Mucosa of gallbladder (tissue), 1 donor: ENCODE results near the gene EEF2. TPM values are rescaled to one million over a fixed set of nuclear protein-coding genes. Genes with fewer than 3 reads are reported as not detected.

Experiments used
- DNase-seq: peaks from one replicate; pipeline ENCODE4 v3.0.0-alpha.2; 2020; ENCODE audit warnings: low spot score
- total RNA-seq: library from RNA; stranded (reverse); gene quantifications from one replicate; pipeline ENCODE4 v1.2.1, GENCODE V29; 2021
- donor health status: DM: no; HTN: no; CAD: no.

The EEF2 gene
- total RNA-seq, result 2,245 TPM

DNA sequence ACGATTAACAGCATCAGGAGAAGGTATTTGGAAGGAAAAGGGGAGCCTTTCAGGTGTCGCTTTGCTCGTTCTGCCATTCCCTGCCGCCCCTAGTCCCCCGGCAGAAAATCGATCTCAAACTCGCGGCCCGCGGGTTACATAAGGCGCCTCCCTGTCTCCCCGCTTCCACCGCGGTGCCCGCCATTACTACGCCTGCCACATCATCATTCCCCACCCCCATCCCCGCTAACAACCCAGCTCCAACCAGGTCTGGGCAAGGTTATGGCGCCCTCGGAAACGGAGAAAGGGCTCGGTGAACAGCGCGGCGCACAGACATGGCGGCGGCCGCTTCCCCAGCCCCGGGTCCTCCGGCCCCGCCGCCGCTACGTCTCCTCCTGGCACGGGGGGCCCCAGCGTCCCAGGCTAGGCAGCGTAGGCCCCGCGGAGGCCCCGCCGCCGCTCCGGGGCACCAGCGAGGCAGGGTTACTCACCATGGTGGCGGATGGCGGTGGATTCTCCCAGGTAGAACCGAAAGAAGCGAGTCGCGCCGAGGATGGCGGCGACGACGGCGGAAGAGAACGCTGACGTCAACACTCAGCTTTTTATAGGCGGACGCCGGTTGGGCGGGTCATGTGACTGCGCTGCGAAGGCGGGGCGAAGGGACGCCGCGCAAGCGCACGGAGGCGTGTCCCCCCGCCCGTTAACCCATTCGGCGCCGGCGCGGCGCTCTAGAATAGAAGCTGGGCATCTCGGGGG is at the start of gene EEF2:
Gene EEF2 (minus strand): TSS at position 556 of the 735 bp plus-strand sequence. CDS start 83 bp downstream, at position 473.
- peak; percentile 92 for DNase-seq

DNA sequence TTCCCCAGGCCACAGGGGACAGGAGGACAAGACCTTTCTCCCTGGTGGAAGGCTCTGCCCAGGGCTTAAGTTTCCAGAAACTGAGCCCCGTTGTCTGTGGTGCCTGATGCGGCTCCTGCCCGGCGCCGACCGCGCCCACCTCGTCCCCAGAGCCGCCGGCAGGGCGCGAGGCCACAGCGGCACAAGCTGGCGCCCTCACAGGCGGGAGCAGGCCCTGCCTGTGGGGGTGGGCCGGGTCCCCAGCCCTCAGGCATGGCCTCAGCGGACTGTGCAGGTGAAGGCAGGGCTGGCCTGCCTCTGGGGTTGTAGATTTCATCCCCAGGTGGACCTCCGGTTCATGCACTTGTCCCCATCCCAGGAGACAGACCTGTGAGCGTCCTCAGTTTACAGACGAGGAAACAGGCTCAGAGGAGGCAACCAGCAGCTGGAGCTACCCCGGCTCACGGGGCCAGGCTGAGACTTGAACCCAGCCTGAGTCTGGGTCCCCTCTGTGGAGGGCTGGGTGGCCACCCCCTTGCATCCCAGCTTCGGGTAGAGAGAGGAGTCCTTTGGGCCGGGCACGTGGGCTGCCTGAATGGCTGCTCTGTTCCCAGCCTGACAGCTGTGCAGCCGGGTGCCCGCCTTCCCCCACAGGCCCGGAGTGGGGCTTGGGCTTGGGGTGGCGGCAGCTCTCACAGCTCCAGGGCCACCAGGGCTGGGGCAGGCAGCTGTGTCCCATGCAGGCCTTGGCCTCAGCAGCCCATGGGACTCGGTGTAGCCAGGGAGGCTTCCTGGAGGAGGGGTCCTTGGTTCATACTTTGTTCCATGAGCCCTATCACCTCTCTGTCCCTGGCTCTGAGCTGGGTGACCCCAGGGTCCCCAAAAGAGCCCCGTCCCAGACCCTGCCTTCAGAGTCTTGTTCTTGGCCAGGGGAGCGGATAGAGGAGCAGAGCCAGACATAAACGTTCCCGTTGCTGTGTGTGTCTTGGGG is 49.1 kb upstream of the EEF2 start:
- no peak for DNase-seq

DNA sequence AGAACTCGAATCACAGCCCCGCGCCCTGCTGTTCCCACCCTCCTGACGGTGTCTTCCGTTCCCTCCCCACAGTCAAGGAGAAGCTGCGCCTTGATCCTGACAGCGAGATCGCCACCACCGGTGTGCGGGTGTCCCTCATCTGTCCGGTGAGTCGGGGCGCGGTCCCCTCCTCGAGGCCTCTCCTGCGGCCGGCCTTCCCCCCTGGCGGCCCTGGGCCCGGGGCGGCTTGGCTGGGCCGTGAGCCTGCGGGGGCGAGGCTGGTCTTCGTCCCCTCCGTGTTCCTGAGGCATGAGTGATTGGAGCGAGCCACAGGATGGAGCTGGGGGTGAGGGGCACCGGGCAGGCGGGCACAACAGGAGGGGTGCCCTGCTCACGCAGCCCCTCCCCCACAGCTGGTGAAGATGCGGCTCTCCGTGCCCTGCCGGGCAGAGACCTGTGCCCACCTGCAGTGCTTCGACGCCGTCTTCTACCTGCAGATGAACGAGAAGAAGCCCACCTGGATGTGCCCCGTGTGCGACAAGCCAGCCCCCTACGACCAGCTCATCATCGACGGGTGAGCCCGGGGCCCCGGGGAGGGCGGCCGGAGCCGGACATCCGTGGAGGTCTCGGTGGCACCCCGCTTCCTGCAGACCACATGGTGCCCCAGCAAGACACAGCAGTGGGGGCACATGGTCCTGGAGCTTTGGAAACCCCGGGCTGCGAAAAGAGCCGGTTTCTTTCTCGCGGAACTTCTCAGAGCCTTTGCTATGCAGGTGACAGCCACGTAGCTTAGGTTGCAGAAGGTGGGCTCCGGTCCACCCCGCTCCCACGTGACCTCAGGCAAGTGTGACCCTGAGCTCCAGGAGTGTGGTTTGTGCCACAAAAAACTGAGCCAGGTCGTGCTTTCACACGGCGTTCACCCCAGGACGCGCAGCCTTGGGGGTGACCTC is 48.0 kb upstream of the EEF2 start:
- DNase-seq, result no peak

GRCh38 chr19:4032436-4032835 is 47.2 kb upstream of the EEF2 start:
- no peak for DNase-seq

GRCh38 chr19:4031420-4031819 is 46.2 kb upstream of the EEF2 start:
- no peak for DNase-seq

DNA sequence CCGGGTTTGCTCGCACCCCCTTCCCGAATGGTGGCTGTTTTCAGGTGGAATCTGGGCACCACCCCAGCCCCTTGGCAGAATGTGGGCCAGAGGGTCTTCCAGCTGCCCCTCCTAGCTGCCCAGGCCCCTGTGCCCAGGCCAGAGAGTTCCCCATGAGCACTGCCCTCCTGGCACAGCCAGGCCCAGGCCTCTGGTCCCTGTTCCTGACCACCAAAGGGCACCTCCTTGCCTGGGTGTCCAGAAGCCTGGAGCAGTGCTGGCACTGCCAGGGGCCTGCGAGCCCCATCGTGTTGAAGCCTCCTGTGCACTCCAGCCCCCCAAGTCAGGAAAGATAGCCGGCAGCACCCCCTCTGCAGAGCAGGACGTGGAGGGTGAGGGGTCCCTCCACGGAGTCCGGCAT is 45.7 kb upstream of the EEF2 start:
- no peak for DNase-seq

DNA sequence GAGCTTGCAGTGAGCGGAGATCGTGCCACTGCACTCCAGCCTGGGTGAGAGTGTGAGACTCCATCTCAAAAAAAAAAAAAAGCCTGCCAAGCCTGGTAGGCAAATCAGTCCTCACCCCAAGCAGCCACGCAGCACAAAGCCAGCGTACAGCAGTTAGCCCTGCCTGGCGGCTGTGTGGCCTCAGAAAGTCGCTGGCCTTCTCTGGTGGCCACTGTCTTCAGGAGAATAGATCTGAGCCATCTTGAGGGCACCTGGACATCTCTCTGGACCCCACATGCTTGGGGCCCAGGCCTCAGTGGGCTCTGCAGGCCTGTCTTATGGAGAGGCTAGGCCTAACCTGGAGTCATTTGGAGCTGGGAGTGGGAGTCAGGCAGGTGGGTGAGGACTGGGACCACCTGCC is 45.3 kb upstream of the EEF2 start:
- no peak for DNase-seq

- DNase-seq, result no peak
Measured at GRCh38 chr19:4029247-4029614, 44.0 kb upstream of the EEF2 start.

DNA sequence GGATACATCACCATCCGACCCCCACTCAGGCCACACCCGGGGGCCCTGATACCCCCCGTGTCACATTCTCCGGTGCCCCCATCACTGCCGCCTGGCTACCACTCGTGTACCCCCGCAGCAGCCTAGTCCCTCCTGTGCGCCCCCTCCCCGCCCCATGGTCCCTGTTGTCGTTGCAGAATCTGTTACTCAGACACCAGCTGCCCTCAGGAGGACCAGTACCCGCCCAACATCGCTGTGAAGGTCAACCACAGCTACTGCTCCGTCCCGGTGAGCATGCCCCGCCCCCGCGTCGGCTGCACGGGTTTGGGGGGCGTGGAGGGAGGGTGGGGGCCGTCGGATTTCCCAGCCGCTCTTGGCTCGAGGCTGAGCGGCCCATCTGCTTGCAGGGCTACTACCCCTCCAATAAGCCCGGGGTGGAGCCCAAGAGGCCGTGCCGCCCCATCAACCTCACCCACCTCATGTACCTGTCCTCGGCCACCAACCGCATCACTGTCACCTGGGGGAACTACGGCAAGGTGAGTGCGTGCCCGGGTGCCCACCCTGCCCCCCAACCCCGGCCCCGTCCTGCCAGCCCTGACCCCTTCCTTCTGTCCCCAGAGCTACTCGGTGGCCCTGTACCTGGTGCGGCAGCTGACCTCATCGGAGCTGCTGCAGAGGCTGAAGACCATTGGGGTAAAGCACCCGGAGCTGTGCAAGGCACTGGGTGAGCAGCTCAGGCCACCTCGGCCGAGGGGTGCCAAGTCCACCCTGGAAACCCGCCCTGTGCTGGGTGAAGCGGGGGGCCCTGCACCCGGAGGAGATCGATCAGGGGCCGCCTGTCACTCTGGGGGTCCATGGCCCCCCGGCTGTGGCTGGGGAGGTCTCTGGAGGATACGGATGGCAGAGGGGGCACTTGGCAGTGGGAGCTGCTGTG is 43.3 kb upstream of the EEF2 start:
- DNase-seq, result no peak

GRCh38 chr19:4027146-4027545 is 41.9 kb upstream of the EEF2 start:
- DNase-seq, result no peak

- DNase-seq, result no peak
Measured at GRCh38 chr19:4025317-4025716, 40.1 kb upstream of the EEF2 start.

DNA sequence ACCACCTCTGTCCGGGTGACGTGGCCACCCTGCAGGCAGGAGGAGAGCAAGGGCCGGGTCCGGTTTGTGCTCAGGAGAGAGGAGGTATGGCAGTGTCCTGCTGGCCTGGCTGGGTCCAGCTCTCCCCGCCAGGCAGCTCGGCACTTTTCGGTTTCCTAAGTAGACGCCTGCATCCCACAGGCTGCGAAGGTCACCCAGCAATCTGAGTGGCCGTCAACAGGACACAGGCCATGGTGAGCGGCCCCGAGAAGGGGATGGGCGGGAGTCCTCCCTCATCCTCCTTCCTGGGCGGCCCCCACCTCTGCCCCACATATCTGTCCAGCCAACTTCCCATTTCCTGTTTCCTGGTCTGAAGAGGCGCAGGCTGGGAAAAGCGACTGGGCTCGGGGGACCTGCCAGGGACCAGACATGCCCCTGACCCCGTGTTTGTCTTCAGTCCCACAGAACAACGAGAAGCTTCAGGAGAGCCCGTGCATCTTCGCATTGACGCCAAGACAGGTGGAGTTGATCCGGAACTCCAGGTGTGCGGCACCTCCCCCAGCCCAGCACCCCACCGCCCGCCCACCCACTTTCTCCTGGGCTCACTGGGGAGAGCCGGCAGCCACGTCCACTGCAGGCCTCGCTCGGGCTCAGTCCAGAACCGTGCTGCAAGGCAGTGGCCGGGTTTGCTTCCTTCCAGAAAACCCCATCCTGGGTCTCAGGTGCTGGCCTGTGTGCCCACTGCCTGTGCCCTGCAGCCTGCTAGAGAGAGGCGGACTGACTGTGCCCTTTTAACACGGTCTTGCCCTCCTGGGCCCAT is 38.5 kb upstream of the EEF2 start:
- no peak for DNase-seq

- no peak for DNase-seq
Measured at GRCh38 chr19:4019578-4019977, 34.3 kb upstream of the EEF2 start.

- no peak for DNase-seq
Measured at GRCh38 chr19:4018775-4019504, 33.7 kb upstream of the EEF2 start.

- no peak for DNase-seq
Measured at GRCh38 chr19:4018140-4018613, 32.9 kb upstream of the EEF2 start.

- DNase-seq, result no peak
Measured at GRCh38 chr19:4016903-4017638, 31.8 kb upstream of the EEF2 start.

GRCh38 chr19:4016486-4016885 is 31.2 kb upstream of the EEF2 start:
- no peak for DNase-seq

GRCh38 chr19:4015705-4016402 is 30.6 kb upstream of the EEF2 start:
- DNase-seq, result no peak
